HepG2 (cell line): ENCODE results near the gene ALK. TPM values are rescaled to one million over a fixed set of nuclear protein-coding genes. Genes with fewer than 3 reads are reported as not detected.

Experiments
- ATAC-seq: fragments of 200-7000 bp; cut with Tn5 transposase; 3 replicates; pipeline ENCODE4 v1.9.1; 2020; ENCODE audit warnings: mild to moderate bottlenecking, moderate library complexity
- BruUV-seq: library from RNA; stranded (reverse); fragments of 400-500 nt; replicated peaks from 2 replicates; lab custom pipeline; 2021; lab: Mats Ljungman, UMichigan
- CTCF ChIA-PET: fragments of 300-600 bp; formaldehyde crosslinking; extraction: SDS; loops from one replicate; lab custom pipeline; 2021; ENCODE audit warnings: low total read pairs, inconsistent platforms, low intra/inter-chr PET ratio; lab: Yijun Ruan, JAX
- POLR2A ChIA-PET: fragments of 350-600 bp; sonication (Branson Sonifier 250); formaldehyde crosslinking; loops from one replicate; lab custom pipeline; 2020; ENCODE audit warnings: antibody characterized with exemption, inconsistent platforms; lab: Yijun Ruan, JAX
- DNase-seq: peaks from one replicate; pipeline ENCODE4 v3.0.0-alpha.2; 2015; ENCODE audit warnings: low spot score
- FAIRE-seq: peaks from 3 replicates; lab custom pipeline; 2011; peaks lifted over from hg19 to GRCh38; lab: Jason Lieb, UNC
- H2AFZ ChIP-seq: one replicate; pipeline ENCODE4 v1.6.1; 2011; ENCODE audit warnings: low read length, inconsistent platforms
- H3K27ac ChIP-seq: fragments of 300-600 bp; 3 replicates; pipeline ENCODE4 v1.8.0; 2011; ENCODE audit warnings: mixed run types, mild to moderate bottlenecking, mixed read lengths, low read length, inconsistent platforms; ENCODE audit not compliant: insufficient read depth; ENCODE audit errors: extremely low read length
- H3K27me3 ChIP-seq, 2 experiments: fragments of 200-600 bp in 1 of 2; 2 replicates in 1 of 2; 3 replicates in 1 of 2; pipeline versions ENCODE4 v1.6.0 to v1.8.0; 2011; ENCODE audit warnings: low read length in 2 of 2, mild to moderate bottlenecking in 2 of 2, moderate library complexity in 2 of 2, inconsistent platforms in 1 of 2; ENCODE audit not compliant: insufficient read depth in 2 of 2, control insufficient read depth in 1 of 2
- H3K36me3 ChIP-seq, 2 experiments: fragments of 200-600 bp in 1 of 2; replicated peaks in 1 of 2; 2 replicates in 1 of 2; 3 replicates in 1 of 2; pipeline versions ENCODE4 v1.5.1 to v1.8.0; 2011; ENCODE audit warnings: low read length in 2 of 2, inconsistent platforms in 1 of 2; ENCODE audit not compliant: insufficient read depth in 2 of 2, control insufficient read depth in 1 of 2
- H3K4me1 ChIP-seq: 2 replicates; pipeline ENCODE4 v1.5.1; 2012; ENCODE audit warnings: low read length, inconsistent platforms; ENCODE audit not compliant: insufficient read depth
- H3K4me2 ChIP-seq: 2 replicates; pipeline ENCODE4 v1.6.0; 2011; ENCODE audit warnings: low read depth, low read length, inconsistent platforms
- H3K4me3 ChIP-seq, 3 experiments: fragments of 200-600 bp in 1 of 3; sonication (generic), shearing (Covaris generic) in 1 of 3; replicated peaks in 1 of 3; 2 replicates each; pipeline ENCODE4 v1.5.1; 2011 to 2016; ENCODE audit warnings: low read length in 3 of 3, inconsistent platforms in 2 of 3, low read depth in 2 of 3, mild to moderate bottlenecking in 2 of 3, control low read depth in 1 of 3, mixed read lengths in 1 of 3; ENCODE audit not compliant: insufficient read depth in 1 of 3
- H3K79me2 ChIP-seq: one replicate; pipeline ENCODE4 v1.6.1; 2011; ENCODE audit warnings: low read length, inconsistent platforms; ENCODE audit not compliant: insufficient read depth
- H3K9ac ChIP-seq: 2 replicates; pipeline ENCODE4 v1.6.0; 2011; ENCODE audit warnings: mild to moderate bottlenecking, low read depth, low read length, inconsistent platforms; ENCODE audit not compliant: insufficient read depth
- H3K9me3 ChIP-seq: 2 replicates; pipeline ENCODE4 v1.5.1; 2012; ENCODE audit warnings: mild to moderate bottlenecking, low read length
- H4K20me1 ChIP-seq: 2 replicates; pipeline ENCODE4 v1.6.0; 2011; ENCODE audit warnings: inconsistent platforms, mild to moderate bottlenecking, low read length, moderate library complexity; ENCODE audit not compliant: insufficient read depth
- ATF7-NPFF ChIP-seq: sonication (generic); formaldehyde crosslinking; IDR thresholded peaks from 2 replicates; pipeline ENCODE4 v1.8.1; 2023; ENCODE audit warnings: mild to moderate bottlenecking, low read depth, missing genetic modification reagents, moderate library complexity
- CBX2 ChIP-seq, 2 experiments: fragments of 200-600 bp in 1 of 2; sonication (generic); formaldehyde crosslinking in 1 of 2; IDR thresholded peaks; 2 replicates each; pipeline versions ENCODE4 v1.7.0 to v1.8.1; 2018 to 2022; ENCODE audit warnings: low read depth in 2 of 2, low read length in 1 of 2, mild to moderate bottlenecking in 1 of 2, missing genetic modification reagents in 1 of 2
- CENPX ChIP-seq: sonication (generic); formaldehyde crosslinking; IDR thresholded peaks from 2 replicates; pipeline ENCODE4 v1.9.0; 2021; ENCODE audit warnings: mild to moderate bottlenecking, missing genetic modification reagents, moderate library complexity
- CHD4 ChIP-seq: fragments of 200-600 bp; sonication (generic); IDR thresholded peaks from 2 replicates; pipeline ENCODE4 v1.7.0; 2017; ENCODE audit warnings: mild to moderate bottlenecking, low read length, borderline replicate concordance
- GRHL1 ChIP-seq: sonication (generic); formaldehyde crosslinking; conservative IDR thresholded peaks from 2 replicates; pipeline ENCODE4 v1.8.0; 2022; ENCODE audit warnings: missing genetic modification reagents
- HCFC1 ChIP-seq: fragments of 150-350 bp; IDR thresholded peaks from 2 replicates; pipeline ENCODE4 v1.6.1; 2014; ENCODE audit warnings: low read depth, low read length
- HES4 ChIP-seq: sonication (generic); formaldehyde crosslinking; IDR thresholded peaks from 2 replicates; pipeline ENCODE4 v1.9.0; 2021; ENCODE audit warnings: mild to moderate bottlenecking, missing genetic modification reagents, borderline replicate concordance
- NCOR1 ChIP-seq: fragments of 200-600 bp; sonication (generic); IDR thresholded peaks from 2 replicates; pipeline ENCODE4 v1.7.0; 2017; ENCODE audit warnings: antibody characterized with exemption, low read length, borderline replicate concordance
- THAP8 ChIP-seq: sonication (generic); formaldehyde crosslinking; IDR thresholded peaks from 2 replicates; pipeline ENCODE4 v1.5.1; 2020; ENCODE audit warnings: missing genetic modification reagents, mild to moderate bottlenecking, borderline replicate concordance
- ZHX2 ChIP-seq, 2 experiments: sonication (generic) in 1 of 2; formaldehyde crosslinking in 1 of 2; IDR thresholded peaks; 2 replicates each; pipeline versions ENCODE4 v1.6.1 to v1.9.0; 2014 to 2022; ENCODE audit warnings: antibody characterized with exemption in 1 of 2, borderline replicate concordance in 1 of 2, inconsistent platforms in 1 of 2, low read depth in 1 of 2, missing genetic modification reagents in 1 of 2
- ZIK1 ChIP-seq: sonication (generic); formaldehyde crosslinking; IDR thresholded peaks from 2 replicates; pipeline ENCODE4 v1.5.0; 2020; ENCODE audit warnings: mild to moderate bottlenecking, low read depth, missing genetic modification reagents, borderline replicate concordance
- ZNF430 ChIP-seq: sonication (generic); formaldehyde crosslinking; IDR thresholded peaks from 2 replicates; pipeline ENCODE4 v1.9.0; 2021; ENCODE audit warnings: mild to moderate bottlenecking, missing genetic modification reagents
- ZNF441 ChIP-seq: sonication (generic); formaldehyde crosslinking; IDR thresholded peaks from 2 replicates; pipeline ENCODE4 v1.7.0; 2021; ENCODE audit warnings: missing genetic modification reagents, borderline replicate concordance
- ZNF530 ChIP-seq: sonication (generic); formaldehyde crosslinking; IDR thresholded peaks from 2 replicates; pipeline ENCODE4 v1.5.0; 2020; ENCODE audit warnings: low read depth, mild to moderate bottlenecking, missing genetic modification reagents
- ZNF564 ChIP-seq: sonication (generic); formaldehyde crosslinking; IDR thresholded peaks from 2 replicates; pipeline ENCODE4 v1.8.1; 2023; ENCODE audit warnings: mild to moderate bottlenecking, missing genetic modification reagents
- ZNF580 ChIP-seq: IDR thresholded peaks from 2 replicates; pipeline ENCODE4 v1.6.1; 2016; ENCODE audit warnings: low read depth, borderline replicate concordance
- WGBS: methylation state at CpG from one replicate; pipeline ENCODE4 v1.1.6; 2017; ENCODE audit warnings: low lambda C conversion rate; 5-methylcytosine and 5-hydroxymethylcytosine counted together
- in situ Hi-C: cut with HindIII; loops from 2 replicates; pipeline ENCODE4 v1.10.0; 2017; ENCODE audit warnings: low pct_unique_long_range_greater_than_20kb; ENCODE audit not compliant: extremely low pct_ligation_motif_present
- intact Hi-C: fragments of 100-400 bp; cut with micrococcal nuclease; formaldehyde crosslinking; loops from one replicate; pipeline ENCODE4 v1.10.0; 2022; ENCODE audit not compliant: unreplicated experiment
- polyA plus RNA-seq, 8 experiments: library from polyadenylated mRNA; depleted of rRNA in 3 of 8; stranded (reverse) in 7 of 8; unstranded in 1 of 8; fragments of >200 nt; fragmentation: Illumina TruSeq in 4 of 8; extraction: Trizol in 4 of 8; gene quantifications; 2 replicates each; pipeline versions ENCODE4 v1.2.1 to v1.2.3, GENCODE V29; 2011 to 2016; ENCODE audit warnings: low read depth in 4 of 8, missing spikeins in 1 of 8, mixed read lengths in 1 of 8; ENCODE audit not compliant: insufficient read depth in 1 of 8
- total RNA-seq, 5 experiments: library from RNA; depleted of rRNA; stranded (reverse); fragments of >200 nt; fragmentation: Illumina TruSeq; extraction: Trizol; gene quantifications; 2 replicates each; pipeline ENCODE4 v1.2.3, GENCODE V29; 2016; ENCODE audit warnings: low read depth in 1 of 5

ALK gene
- total and polyA plus RNA-seq, 2 of the 13 experiments (the other 11 are each of a cell fraction or from before 2014, with no cell fraction given), result not detected

- H3K36me3 ChIP-seq, result no peaks in the 10 kb centered on the region
- BruUV-seq, result no TSS peak
- H3K79me2 ChIP-seq, result no peaks in the 10 kb centered on the region
- H3K9me3 ChIP-seq, result no peaks in the 10 kb centered on the region
- H3K27ac ChIP-seq, result no peak overlapping the region
- no peak overlapping the region for H3K9ac ChIP-seq
- no peak overlapping the region for H3K4me2 ChIP-seq
- no peaks in the 10 kb centered on the region for H3K4me1 ChIP-seq
- no peak overlapping the region for H3K4me3 ChIP-seq
- no peak overlapping the region for H2AFZ ChIP-seq
- ChIA-PET CTCF (no interaction called here), POLR2A (no interaction called here)
- H4K20me1 ChIP-seq, result no peaks in the 10 kb centered on the region
- WGBS, result 1% methylated on average over 3 of the region's 3 CpGs
- in situ Hi-C loops (no loop called here), intact Hi-C loops (no loop called here)
- FAIRE-seq (no peak), DNase-seq (no peak), ATAC-seq (no peak)
- H3K27me3 ChIP-seq, result peaks cover 0 to 12% of the 10 kb centered on the region in 2 experiments; a peak in 3 of 5 replicates
- TF ChIP-seq ZNF580 (CRISPR knock-in tag), result no peak
- TF ChIP-seq ZNF430, result no peak
- no peak for TF ChIP-seq CENPX
- no peak for TF ChIP-seq ATF7-NPFF (CRISPR knock-in tag)
- no peak for TF ChIP-seq ZNF564 (CRISPR knock-in tag)
- TF ChIP-seq CBX2 (IDR thresholded peaks at IDR 0.05; ENCODE audit: low read depth, low read length), result no peak
- TF ChIP-seq CBX2 (CRISPR knock-in tag; IDR thresholded peaks at IDR 0.05; ENCODE audit: low read depth), result no peak
- TF ChIP-seq HCFC1, result no peak
- TF ChIP-seq CHD4, result no peak
- TF ChIP-seq THAP8 (CRISPR knock-in tag), result no peak
- no peak for TF ChIP-seq ZHX2 (IDR thresholded peaks at IDR 0.05; ENCODE audit: low read depth)
- no peak for TF ChIP-seq ZHX2 (CRISPR knock-in tag; IDR thresholded peaks at IDR 0.05; ENCODE audit: borderline replicate concordance)
- TF ChIP-seq ZNF530, result no peak
- TF ChIP-seq NCOR1, result no peak
- no peak for TF ChIP-seq ZIK1 (CRISPR knock-in tag)
- TF ChIP-seq GRHL1 (CRISPR knock-in tag), result no peak
- no peak for TF ChIP-seq HES4
- no peak for TF ChIP-seq ZNF441 (CRISPR knock-in tag)
Observed at GRCh38 chr2:29918941-29919340, 2.4 kb downstream of the ALK start.
